ENCODE results near the gene SERTAD4.
A peak's percentile ranks its signal among the peaks of the same experiment; 100 is the strongest.
"Not testable (repeated sequence)": the region's sequence is repeated elsewhere in the genome, so short reads cannot be mapped to it uniquely, and the experiment has no call there.

SERTAD4 gene

DNA sequence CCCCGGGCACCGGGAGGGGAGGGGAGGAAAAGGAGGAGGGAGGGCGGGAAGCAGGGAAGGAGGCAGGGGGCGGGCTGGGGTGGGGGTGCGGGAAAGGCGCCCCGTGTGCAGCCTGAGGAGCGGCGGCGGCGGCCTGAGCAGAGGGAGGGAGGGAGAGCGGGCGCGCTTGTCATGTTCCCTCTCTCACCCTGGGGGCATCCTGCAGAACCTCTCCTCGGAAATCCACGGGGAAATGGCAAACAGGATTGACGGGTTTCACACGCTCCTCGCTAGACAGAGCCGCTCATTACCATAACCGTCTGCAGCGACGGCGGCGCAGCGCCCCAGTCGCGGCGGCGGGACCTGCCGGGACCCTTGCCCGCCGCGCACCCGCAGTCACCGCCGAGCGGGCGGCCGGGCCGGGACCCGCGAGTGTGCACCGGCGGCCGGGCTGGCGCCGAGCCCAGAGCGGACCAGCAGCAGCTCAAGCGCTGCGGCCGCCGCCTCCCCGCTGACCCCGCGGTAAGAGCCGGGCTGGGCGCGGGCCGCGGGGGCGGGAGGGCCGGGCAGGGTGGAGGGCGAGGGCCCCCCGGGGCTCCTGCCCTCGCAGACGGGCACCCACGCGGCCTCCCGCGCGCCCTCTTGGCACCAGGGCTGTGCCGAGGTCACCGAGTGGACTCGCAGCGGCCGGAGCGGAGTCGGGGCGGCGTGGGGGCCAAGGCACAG lies at the start of gene SERTAD4:
TSS of gene SERTAD4 (plus strand) at position 286 of the 705 bp plus-strand sequence. CDS start 5,165 bp downstream, outside the sequence.
- DNase-seq (ENCODE audit: low spot score) (peak; percentile 33), FAIRE-seq (no peak)

DNA sequence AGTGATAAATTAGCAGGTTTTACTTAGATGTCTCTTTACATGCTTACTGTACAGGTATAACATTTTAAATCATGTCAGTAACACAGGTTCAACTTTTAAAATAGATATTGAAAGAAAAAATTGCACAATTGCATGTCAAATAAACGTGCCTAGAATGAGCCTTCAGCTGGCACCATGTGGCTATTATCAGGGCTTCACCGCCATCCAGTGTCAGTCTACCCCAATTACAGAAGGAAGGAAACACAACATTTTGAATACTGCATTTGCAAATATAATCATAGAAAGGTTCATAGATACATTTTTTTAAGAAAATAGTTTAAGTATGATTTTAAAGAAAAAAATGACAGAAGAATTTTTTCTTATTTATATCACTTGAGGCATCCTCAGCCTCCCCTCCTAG lies 47.5 kb upstream of the SERTAD4 start:
- no peak for FAIRE-seq
- DNase-seq (ENCODE audit: low spot score) = no peak

DNA sequence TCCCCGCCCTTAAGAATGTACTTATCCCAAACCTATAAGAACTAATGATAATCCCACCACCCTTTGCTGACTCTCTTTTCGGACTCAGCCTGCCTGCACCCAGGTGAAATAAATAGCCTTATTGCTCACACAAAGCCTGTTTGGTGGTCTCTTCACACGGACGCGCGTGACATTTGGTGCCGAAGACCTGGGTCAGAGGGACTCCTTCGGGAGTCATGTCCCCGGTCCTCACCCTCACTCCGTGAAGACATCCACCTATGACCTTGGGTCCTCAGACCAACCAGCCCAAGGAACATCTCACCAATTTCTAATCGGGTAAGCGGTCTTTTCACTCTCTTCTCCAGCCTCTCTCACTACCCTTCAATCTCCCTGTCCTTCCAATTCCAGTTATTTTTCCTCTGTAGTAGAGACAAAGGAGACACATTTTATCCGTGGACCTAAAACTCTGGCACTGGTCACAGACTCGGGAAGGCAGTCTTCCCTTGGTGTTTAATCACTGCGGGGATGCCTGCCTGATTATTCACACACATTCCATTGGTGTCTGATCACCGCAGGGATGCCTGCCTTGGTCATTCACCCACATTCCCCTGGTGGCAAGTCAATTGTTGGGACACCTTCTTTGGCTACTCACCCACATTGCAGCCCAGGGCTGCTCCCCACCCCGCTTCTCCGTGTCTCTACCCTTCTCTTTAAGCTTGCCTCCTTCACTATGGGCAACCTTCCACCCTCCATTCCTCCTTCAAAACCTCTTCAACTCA lies 44.6 kb upstream of the SERTAD4 start:
- DNase-seq (ENCODE audit: low spot score) (peak; percentile 83), FAIRE-seq (peak; percentile 96)

DNA sequence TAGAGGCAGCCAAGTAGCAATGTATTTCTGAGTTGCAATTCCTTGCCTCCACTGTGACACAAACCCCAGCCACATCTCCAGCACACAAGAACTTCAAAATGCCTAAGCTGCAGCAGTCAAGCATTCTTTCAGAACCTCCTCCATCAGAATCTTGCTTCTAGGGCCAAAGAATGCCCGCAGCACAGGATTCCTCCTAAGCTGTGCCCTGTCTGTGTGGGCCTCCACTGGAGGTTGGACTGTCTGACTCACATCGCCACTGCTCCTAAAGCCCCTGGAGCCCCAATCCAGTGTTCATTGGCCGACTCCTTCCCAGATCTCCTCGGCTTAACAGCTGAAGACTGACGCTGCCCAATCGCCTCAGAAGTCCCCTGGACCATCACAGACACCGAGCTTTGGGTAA lies 43.2 kb upstream of the SERTAD4 start:
- no peak for DNase-seq (ENCODE audit: low spot score)
- FAIRE-seq = no peak

DNA sequence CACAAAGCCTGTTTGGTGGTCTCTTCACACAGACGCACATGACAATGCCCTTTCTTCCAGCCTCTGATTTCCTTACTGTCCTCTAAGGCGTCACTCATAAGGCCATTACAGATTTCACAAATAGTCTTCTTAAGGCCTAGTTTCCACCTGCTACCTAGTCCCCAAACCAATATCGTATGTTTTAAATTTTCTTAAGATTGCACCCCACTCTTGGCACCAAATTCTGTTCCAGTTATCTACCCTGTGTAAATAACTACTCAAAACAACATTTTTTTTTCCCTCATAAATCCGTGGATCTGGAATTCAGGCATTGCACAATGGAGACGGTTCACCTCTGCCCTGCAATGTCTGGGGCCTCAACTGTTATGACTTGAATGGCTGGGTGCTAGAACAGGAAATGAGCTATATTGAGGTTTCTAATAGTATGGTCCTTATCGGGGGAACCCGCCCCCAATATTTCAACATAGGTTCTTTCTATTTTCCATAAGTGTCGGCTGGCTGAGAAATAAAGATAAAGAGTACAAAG lies 36.9 kb upstream of the SERTAD4 start:
- DNase-seq (ENCODE audit: low spot score) = no peak
- FAIRE-seq = no peak

DNA sequence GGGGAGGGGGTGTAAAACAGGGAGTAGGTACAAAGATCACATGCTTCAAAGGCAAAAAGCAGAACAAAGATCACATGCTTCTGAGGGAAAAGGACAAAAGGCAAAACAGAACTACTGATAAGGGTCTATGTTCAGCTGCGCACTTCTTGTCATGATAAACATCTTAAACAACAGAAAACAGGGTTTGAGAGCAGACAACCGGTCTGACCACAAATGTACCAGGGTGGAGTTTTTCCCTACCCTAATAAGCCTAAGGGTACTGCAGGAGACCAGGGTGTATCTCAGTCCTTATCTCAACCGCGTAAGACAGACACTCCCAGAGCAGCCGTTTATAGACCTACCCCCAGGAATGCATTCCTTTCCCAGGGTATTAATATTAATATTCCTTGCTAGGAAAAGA lies 36.3 kb upstream of the SERTAD4 start:
- not testable (repeated sequence) for FAIRE-seq; DNase-seq (ENCODE audit: low spot score)

DNA sequence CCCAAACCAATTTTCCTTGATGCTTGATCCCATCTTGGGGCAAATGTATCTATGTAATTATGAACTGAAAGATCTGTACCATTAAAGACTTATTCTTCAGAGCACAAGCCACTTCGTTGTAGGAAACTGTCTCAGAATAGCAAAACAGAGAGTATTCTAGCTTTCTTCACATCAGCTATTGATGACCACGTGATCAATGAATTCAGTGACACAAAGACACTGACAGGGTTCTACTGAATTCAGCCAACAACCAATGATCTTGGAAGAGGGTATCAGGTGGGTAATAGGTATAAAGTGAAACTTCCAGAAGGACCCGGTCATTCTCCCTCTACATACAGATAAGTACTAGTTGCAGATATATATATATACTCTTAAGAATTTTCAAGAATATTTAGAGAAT lies 33.8 kb upstream of the SERTAD4 start:
- FAIRE-seq = no peak

DNA sequence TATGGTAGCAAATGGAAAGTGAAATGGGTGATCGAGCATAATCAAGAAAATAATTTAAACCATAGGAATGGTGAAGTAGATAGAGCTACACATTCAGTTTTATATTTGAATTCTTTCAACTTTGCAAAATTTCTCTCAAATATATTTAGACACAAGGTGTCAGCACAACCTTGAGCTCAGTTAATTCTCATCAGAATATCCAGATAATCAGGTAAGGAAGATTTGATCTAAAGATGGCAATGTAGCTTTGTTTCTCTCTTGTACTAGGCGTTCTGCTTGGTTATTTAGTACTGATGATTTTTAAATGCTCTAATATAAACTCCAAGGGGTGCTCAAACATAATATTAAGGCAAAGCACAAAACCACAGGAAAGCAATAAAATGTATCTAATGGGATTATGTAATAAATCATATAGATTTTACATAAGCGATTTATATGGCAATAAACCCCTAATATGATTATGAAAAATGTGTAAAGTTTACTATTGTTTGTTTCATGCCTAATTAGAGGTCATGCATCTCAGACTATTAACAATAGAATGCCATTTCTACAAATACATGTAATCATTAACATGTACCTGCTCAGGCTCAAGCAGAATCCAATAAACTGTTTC lies 32.4 kb upstream of the SERTAD4 start:
- no peak for DNase-seq (ENCODE audit: low spot score)
- no peak for FAIRE-seq

More for the DNA sequence above, 33.8 kb upstream of the SERTAD4 start:
- DNase-seq (ENCODE audit: low spot score) = no peak

DNA sequence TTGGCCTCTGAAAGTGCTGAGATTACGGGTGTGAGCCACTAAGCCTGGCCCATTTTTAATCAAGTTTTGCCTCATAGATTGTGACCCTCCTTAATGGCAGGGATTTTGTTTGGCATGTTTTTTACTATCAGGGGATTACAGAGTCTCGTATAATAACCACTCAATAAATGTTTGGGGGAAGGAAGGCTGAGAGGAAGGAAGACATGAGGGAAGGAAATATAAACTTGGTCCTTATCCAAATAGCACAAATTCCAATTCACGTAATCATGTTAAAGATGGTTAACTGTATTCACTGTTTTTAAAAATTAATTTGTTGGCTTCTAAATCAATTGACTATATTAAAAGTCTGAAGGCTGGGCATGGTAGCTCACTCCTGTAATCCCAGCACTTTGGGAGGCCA lies 30.9 kb upstream of the SERTAD4 start:
- FAIRE-seq (no peak), DNase-seq (ENCODE audit: low spot score) (no peak)

DNA sequence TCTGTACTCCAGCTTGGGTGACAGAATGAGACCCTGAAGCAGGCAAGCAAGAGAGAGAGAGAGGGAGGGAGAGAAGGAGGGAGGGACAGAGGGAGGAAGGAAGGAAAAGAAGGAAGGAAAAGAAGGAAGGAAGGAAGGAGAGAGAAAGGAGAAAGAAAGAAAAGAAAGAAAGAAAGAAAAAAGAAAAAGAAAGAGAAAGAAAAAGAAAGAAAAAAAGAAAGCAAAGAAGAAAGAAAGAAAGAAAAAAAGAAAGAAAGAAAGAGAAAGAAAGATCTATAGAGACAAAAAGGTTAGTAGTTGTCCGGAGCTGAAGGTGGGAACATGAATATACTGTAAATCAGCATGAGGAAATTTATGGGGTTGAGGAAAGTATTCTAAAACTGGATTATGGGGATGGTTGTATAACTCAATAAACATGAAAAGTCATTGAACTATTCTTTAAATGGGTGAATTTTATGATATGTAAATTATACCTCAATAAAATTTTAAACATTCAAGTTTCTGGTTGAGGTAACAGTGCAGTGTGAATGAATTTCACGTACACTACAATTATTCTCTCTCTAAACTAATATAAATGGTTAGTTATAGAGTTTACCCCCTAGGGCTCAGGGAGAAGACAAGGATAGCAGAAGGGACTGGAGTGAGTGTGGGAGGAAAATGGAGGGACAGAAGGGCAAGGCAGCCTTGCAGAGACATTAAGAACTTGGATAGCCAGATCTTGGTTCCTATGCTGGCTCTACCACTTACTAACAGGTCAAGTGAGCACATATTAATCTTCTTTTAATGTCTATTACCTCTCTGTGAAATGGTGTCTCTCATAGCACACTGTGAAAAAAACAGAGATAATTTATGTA lies 24.8 kb upstream of the SERTAD4 start:
- DNase-seq (ENCODE audit: low spot score) (no peak), FAIRE-seq (no peak)

DNA sequence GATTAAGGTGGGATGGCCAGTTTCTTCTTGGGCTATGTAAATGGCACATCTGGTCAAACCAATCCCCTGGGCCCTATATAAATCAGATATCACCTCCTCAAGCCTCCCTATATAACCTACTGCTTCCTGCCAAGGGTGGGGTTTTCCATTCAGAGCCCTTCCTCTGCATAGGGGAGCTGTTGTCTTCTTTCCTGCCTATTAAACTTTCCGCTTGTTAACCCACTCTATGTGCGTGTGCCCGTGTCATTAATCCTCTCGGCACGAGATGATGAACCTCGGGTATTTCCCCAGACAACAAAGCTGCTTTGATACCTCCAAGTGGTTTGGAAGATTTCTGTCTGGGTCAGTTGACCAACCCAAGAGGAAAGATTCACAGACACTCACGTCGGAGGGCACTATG lies 19.3 kb upstream of the SERTAD4 start:
- DNase-seq (ENCODE audit: low spot score) (no peak), FAIRE-seq (no peak)

DNA sequence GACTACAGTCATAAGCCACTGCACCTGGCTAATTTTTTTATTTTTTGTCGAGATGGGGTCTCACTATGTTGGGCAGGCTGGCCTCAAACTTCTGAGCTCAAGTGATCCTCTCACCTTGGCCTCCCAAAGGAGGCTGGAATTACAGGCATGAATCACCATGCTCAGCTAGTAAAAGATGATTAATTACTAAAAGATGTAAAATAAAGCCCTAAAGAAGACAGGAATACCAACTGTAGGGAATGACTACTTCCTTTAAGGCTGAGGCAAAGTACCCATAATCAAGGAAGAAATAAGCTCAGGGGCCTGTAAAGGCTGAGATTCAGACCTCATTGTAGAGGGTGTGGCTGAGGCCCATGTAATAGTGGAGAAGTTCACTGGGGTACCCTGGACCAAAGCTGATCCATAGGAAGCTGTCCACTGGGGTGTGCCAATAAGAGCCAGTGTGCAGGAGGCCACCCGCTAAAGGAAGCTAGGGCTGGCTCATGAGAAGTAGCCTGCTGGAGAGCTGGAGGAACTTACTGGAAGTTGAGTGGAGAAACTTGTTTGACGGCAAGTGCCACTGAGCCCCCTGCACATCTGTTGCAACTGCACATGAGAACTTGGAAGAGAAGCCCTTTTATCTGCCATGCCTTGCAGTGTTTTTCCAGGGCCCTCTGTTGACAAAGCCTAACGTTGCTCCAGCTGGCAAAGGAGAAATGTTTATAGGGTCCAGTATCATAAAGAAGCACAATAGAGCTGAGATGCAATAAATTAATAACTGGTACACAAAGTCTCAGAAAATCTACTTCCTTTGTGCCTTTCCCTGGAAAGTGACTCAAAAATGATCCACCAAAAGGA lies 17.8 kb upstream of the SERTAD4 start:
- no peak for FAIRE-seq
- DNase-seq (ENCODE audit: low spot score) = no peak

DNA sequence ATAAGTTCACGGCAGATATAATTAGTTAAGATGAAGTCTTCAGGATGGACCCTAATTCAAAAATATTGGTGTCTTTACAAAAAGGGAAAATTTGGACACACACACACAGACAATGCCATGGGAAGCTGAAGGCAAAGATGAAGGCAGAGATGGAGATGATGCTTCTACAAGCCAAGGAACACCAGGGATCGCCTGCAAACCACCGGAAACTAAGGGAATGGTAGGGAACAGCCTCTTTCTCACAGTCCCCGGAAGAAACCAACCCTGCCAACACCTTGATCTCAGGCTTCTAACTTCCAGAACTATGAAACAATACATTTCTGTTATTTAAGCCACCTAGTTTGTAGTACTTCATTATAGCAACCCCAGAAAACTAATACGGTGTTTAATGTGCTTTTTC lies 15.1 kb upstream of the SERTAD4 start:
- DNase-seq (ENCODE audit: low spot score) (no peak), FAIRE-seq (no peak)

DNA sequence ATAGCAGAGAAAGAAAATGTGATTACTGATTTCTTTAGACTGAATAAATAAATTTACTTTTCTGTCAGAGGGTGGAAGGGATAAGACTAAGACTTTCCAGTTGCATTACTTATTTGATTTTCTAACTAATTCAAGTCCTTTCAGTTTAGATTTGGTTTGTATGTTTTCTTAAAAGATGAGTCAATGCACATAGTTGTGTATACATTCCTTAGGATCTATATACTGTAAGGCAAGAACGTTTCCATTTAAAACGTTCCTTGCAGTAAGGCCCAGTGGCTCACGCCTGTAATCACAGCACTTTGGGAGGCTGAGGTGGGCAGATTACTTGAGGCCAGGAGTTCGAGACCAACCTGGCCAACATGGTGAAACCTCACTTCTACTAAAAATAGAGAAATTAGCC lies 14.5 kb upstream of the SERTAD4 start:
- DNase-seq (ENCODE audit: low spot score) = no peak
- FAIRE-seq = no peak

DNA sequence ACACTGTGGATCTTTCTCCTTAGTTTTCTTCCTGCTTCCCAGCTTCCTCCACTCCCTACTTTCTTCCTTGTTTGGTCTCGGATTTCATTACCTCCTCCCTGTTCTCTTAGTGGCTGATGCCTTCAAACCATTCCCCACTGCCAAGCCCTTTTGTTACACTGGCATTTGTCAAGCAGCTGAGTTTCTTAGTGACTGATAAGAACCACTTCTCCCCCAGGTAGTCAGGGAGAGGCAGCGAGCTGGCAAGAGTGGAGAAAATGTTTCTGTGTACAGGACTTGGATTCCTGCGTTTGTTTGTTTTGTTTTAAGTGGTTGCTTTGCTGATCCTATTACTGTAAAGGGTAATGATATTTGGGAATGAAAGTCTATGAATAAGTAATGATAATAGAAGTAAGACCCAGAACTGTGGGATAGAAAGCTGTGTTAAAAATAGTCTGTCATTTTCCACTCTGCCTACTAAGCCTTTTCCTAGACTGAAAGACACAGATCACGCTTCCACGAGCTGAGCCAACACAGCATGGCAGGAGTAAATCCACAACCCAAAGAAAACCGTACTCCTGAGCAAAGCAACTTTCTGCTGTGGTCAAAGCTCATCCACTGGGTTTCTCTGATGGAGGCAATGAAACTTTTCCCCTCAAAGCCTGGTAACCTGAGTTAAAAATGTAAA lies 10.1 kb upstream of the SERTAD4 start:
- no peak for FAIRE-seq
- no peak for DNase-seq (ENCODE audit: low spot score)

DNA sequence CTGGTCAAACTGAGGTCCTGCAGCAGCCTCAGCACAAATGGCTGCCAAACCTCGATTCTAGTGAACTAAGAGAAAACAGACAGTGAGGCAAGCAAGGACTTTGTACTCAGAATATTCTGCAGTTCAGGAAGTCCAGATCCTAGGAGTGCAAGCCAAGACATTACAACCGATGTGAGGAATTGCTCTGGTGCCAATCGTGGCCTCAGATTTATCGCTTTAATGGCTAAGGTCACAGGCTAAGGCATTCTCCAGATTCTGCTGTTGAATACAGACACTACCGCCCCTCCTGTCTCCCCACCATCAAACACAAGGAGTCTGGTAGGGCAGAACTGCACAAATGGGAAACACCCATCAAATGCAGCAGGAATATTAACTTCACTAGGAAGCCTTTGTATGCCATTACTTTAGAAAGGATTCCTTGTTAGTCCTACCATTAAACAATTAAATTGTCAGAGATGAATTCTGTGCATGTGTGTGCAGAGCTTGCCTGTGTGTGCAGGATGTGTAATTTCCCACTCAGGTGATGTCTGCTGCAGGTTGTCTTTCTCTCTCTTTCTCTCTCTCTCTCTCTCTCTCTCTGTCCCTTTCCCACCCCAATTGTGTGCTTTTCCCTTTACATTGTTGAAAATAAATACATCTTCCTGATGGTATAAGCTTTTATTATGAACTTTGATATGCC lies 9.2 kb upstream of the SERTAD4 start:
- DNase-seq (ENCODE audit: low spot score) = no peak
- no peak for FAIRE-seq

DNA sequence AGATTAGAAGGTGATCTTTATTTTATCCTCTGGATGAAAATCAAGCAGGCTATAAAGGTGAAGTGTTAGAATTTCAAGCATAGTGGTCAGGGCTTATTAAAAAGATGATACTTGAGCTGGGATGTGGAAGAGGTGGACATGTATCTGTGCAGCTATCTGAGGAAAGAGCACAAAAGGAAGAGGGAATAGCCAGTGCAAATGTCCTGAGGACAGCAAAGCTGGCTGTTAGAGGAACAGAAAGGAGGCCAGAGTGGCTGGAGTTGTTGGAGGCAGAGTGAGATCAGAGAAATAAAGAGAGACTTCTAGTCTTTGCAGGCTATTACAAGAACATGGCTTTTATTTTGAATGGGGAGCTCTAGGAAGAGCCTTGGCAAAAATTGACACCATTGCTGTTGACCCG lies 4.4 kb upstream of the SERTAD4 start:
- DNase-seq (ENCODE audit: low spot score) (no peak), FAIRE-seq (no peak)

DNA sequence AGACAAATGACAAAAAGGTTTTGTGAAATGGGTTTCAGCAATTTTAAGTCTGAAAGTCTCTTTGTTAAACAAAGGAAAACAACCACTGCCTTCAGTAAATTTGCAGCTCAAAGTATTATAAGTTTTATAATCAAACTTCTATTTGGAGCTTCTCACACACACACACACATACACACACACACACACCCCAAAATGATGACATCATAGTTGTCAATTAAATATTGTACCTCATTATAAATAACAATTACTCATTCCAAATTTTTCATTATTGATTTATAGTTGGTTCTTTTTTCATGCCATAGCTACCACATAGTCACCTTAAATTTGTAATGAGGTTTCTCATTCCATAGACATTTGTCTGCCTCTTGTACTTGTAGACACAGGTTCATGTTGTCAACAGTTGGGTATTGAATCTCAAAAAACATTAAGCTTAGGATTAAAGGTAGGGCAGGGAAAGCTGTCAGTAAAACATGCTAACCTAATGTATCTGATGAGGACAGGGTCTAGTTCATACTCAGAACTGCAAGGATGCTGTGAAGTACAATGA lies 2.4 kb upstream of the SERTAD4 start:
- DNase-seq (ENCODE audit: low spot score) (no peak), FAIRE-seq (no peak)

Data from RCC 7860 (cell line).